Ecto neural progenitor cell (in vitro differentiated cells): ENCODE results near the gene ANKK1.

ENCODE experiments used
- DNase-seq: peaks from one replicate; pipeline ENCODE4 v3.0.0-alpha.2; 2018; ENCODE audit warnings: low spot score

ANKK1 gene

GRCh38 chr11:113410414-113411135 lies 23.0 kb downstream of the ANKK1 start:
- no peak for DNase-seq

GRCh38 chr11:113411536-113411935 lies 24.0 kb downstream of the ANKK1 start:
- no peak for DNase-seq

DNA sequence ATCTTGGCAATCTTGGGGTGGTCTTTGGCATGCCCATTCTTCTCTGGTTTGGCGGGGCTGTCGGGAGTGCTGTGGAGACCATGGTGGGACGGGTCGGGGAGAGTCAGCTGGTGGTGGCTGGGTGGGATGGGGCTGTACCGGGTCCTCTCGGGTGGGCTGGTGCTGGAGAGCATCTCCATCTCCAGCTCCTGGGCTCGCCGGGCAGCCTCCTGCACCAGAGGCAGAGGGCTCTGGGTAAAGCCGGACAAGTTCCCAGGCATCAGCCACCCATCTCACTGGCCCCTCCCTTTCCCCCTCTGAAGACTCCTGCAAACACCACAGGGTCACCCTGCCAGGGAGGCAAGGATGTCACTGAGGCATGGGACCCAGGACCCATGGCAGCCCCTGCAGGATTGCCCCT lies 25.1 kb downstream of the ANKK1 start:
- DNase-seq = no peak

DNA sequence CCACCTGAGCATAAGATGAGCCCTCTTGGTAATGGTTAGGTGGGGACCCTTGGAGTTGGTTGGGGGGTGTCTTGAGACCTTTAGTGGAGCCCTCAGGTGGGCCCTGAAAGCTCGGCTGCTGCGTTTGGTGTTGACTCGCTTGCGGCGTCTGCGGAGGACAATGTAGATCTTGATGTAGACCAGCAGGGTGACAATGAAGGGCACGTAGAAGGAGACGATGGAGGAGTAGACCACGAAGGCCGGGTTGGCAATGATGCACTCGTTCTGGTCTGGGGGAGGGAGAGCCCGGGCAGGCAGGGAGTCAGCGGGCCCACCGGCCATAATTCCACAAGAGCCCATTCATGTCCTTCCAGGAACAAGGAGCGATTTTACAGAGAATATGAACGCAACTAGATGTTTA lies 27.8 kb downstream of the ANKK1 start:
- DNase-seq = no peak

DNA sequence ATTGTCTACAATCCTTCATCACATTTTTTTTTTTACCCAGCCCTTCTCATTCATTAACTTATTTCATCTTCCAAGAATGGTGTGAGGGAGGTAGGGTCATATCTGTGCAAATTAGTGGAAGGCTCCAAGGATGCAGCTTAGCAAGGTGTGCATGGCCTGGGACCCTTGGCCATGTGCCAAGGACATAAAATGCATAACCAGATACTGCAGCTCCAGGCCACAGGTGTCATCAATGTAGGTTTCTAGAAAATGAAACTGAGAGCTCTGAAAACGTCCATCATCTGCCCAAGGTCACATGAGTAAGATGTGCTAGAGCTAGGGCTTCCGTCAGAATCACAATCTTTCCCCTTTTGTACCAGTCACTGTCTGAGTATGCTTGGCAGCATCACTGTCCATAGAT lies 29.8 kb downstream of the ANKK1 start:
- DNase-seq = no peak

DNA sequence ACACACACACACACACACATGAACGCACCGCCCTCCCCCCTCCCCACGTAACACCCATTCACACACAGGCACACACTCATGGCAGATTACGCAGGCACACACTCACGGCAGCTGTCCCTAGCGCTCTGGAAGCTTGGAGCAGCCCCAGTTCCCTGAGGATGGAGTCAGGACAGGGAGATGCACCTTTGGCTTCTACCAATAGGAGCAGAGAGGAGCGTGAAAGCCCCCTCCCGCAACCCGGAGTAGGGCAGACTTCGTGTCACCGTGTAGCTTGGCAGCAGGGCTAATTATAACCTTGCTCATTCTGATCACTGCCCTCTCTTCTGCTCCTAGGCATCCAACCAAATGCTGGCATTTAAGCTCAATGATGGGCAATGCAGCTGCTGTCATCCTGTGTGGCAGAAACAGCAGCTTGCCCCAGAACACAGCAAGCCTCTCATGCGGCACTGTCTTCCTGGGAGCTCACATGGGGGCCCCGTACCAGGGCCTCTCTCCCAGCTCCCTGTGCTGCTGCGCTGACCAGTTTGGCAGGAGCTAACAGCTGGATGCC lies 31.9 kb downstream of the ANKK1 start:
- DNase-seq = no peak

DNA sequence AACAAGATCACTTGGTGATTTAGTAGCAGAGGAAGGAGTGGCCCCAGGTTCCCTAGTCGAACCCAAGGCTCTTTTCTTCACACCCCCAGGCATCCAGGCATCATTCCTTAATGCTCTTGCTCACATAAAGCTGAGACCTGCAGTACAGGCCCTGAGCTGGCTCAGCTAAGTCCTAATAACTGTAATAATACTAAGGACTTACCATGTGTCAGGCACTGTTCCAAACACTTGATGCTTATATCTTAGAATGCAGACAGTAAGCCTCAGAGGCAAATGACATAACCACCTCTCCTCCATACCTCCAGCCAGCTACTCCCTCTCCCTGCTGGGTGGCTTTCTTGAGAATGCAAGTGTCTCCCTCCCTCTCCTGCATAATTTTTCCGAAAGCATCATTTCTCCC lies 33.2 kb downstream of the ANKK1 start:
- DNase-seq = no peak

GRCh38 chr11:113426686-113427085 lies 39.1 kb downstream of the ANKK1 start:
- no peak for DNase-seq

- no peak for DNase-seq
These were observed 44.2 kb downstream of the ANKK1 start for GRCh38 chr11:113431746-113432145.

DNA sequence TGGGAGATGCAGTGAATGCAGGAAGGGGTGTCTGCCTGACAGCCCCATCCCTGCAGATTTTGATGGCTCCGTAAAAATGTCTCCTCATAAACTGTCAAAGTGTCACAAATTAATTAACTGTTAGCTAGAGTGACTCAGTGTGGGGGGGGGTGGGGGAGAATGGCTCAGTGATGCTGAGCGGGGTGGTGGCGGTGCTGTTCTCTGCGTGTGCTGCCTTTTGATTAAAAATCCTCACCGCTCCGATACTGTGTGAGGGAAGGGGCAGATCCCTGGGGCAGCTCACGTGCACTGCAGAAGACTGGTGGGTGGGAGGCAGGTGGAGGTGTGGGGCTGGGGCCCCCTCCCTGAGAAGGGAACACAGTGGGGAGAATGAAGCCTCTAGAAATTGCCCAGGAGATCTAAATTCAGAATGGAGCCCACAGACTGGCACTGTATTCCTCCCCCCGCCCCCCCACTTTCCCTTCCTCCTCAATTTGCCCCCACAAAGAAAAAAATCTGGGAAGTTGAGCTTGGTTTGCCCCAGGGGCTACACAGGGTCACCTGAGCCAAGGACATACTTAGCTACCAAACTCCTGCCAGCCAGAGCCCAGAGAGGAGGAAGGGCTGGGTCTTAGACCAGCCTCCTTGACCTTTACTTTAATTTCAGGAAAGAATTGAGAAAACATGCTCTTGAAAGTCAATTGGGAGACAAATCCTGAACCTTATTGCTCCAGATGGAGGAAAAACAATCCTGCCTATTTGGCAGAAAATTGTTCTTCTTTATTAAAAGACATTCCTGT lies 47.8 kb downstream of the ANKK1 start:
- no peak for DNase-seq

DNA sequence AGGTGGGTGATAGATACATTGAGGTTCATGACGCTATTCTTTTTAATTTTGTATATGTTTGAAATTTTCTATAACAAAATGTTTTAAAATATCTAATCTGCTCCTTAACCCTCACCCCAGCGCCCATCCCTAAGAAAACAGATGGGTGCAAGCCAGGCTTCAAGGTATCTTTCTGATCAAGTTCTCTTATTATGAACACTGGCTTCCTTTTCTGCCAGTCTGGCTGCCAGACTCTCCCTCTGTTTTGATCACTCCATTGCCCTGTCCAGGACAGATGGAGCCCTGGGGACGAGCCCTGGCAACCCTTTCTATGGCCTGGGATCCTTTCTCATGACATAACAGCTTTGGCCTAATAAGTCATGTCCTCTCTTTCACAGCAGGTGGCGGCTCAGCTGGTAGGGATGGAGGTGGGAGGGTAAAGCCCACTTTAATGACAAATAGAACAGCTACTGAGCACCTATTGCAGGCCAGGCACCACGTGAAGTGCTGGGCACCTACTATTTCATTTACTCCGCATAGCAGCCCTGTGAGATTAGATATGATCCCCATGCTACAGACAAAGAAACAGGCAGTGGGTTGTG lies 49.2 kb downstream of the ANKK1 start:
- no peak for DNase-seq

DNA sequence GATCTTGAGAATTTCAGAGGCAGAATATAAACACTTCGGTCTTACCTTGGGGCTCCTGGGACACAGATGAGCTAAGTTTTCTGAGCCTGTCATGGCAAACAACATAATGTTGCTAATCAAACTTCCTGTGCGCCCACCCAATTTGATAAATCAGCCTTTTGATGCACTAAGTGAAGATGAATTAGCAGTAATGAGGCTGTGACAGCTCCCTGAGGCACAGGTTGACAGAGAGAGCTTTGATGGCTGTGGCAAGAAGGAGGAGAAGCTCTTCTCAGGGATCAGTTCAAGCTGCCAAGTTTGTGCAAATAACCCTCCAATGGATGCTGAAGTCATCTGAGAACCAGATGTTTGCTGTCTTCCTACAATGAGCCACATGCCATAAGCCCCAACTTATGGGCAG lies 53.2 kb downstream of the ANKK1 start:
- no peak for DNase-seq

DNA sequence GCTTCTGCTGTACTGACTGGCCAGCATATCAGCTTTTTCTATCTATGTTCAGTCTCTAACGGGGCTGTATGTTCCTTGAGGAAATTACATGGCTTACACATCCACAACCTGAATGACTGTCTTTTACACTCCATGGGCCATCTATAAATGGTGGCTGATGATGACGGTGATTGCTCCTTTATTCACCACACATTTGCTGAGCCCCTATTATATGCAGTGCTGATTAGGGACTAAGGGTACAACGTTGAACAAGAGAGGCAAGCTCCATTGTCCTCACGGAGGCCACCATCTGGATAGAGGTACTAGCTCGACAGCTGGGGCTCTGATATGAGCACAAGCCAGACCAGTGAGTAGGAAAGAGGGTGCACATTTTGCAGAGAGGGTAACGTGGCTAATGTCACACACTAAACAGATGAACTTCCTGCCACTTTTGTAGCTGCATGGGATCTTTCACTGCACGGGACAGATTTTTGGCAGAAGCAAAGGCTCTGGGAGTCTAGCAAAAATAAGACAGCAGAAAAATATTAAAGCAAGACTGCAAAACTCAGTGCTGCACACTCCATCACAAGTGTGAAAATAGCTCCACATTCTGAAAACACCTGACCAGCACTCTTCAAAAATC lies 57.0 kb downstream of the ANKK1 start:
- DNase-seq = no peak

DNA sequence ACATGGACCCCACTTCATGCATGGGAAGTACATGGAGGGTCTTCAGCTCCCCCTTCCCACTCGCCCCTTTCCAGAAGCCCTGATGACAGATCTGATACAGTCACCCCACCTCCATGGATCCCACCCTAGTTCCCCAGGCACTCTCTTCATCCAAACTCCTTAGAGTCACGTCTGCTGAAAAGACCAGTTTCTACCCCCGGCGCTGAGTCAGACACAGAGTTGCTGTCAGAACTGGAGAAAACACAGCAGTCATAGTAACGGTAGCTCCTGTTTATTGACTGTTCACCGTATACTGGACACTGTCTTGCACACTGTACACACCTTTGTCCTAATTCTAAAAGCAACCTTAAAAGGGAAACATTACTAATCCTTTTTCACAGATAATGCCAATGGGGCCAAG lies 58.5 kb downstream of the ANKK1 start:
- no peak for DNase-seq

DNA sequence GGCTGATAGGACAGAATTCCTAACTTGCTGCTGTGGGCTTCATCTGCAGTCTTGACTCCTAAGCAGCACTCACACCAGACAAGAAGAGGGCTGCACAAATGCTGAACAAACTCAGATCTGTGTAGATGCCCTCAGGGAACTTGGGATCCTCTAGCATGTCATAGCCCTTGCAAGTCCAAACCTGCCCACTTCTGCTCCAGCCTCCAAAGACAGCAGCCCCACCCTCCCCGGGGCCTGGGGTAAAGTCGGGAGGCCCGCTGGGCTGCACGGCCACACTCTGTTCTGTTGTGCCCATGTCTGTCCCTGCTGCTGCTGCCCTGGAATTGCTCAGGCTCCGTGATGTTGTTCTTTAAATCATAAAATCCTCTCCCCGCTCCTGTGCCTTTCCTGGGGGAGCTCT lies 59.4 kb downstream of the ANKK1 start:
- no peak for DNase-seq

GRCh38 chr11:113447621-113448315 lies 60.2 kb downstream of the ANKK1 start:
- no peak for DNase-seq

GRCh38 chr11:113448316-113448677 lies 60.7 kb downstream of the ANKK1 start:
- no peak for DNase-seq

DNA sequence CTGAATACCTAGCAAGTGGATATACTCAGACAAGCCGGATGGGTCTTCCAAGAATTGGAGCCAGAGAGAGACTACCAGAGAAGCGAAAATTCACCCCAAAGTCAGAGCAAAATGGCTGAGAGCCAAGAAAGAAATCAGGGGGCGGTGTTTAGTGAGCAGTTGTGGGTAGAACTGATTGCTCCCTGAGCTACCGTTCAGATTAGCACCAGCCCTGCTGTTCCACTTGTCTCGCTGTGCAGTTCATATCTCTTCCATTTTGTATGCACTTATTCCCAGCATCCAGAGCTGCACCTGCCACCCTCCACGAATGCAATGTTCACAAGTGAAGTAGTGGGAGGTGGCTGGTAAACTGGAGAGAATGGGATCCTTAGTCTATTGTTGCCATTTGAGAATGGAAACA lies 62.2 kb downstream of the ANKK1 start:
- DNase-seq = no peak
